HCT116 (cell line): ENCODE results near the gene RBL1. TPM values are rescaled to one million over a fixed set of nuclear protein-coding genes. Genes with fewer than 3 reads are reported as not detected.

ENCODE experiments used
- ATAC-seq: fragments of 200-7000 bp; cut with Tn5 transposase; 2 replicates; pipeline ENCODE4 v1.9.1; 2020; ENCODE audit warnings: mild to moderate bottlenecking, moderate library complexity
- BruUV-seq: library from RNA; stranded (reverse); fragments of 400-500 nt; replicated peaks from 2 replicates; lab custom pipeline; 2021; lab: Mats Ljungman, UMichigan
- CTCF ChIA-PET: fragments of 300-600 bp; sonication (Branson Sonifier 250); formaldehyde crosslinking; loops from one replicate; lab custom pipeline; 2021; ENCODE audit warnings: antibody characterized with exemption; lab: Charles Lee
- POLR2A ChIA-PET: fragments of 300-600, 350-600 bp; sonication (Branson Sonifier 250); formaldehyde crosslinking; loops from one replicate; lab custom pipeline; 2021; ENCODE audit warnings: antibody characterized with exemption; lab: Charles Lee
- RAD21 ChIA-PET, 2 experiments: fragments of 300-600 bp; sonication (Branson Sonifier 250); formaldehyde crosslinking; loops; one replicate each; lab custom pipeline; 2023; ENCODE audit warnings: low total read pairs in 2 of 2; ENCODE audit not compliant: uncharacterized antibody in 2 of 2, unreplicated experiment in 2 of 2, low non-redundant PET in 1 of 2; lab: Charles Lee
- DNase-seq: peaks from one replicate; pipeline ENCODE4 v3.0.0-alpha.2; 2010; ENCODE audit warnings: low read depth, low spot score
- H2AFZ ChIP-seq: fragments of 200-600 bp; shearing (Covaris generic), sonication (generic); 2 replicates; pipeline ENCODE4 v1.6.1; 2017; ENCODE audit warnings: low read depth, mixed run types, mixed read lengths, antibody characterized with exemption, low read length; ENCODE audit not compliant: poor library complexity, severe bottlenecking
- H3K27ac ChIP-seq: 2 replicates; pipeline ENCODE4 v1.5.1; 2012; ENCODE audit warnings: low read depth, low read length
- H3K27me3 ChIP-seq: fragments of 200-600 bp; sonication (generic); 2 replicates; pipeline ENCODE4 v1.6.1; 2016; ENCODE audit warnings: mixed run types, low read length, mixed read lengths; ENCODE audit not compliant: insufficient read depth
- H3K36me3 ChIP-seq, 2 experiments: fragments of 200-500 bp in 1 of 2; fragments of 200-600 bp in 1 of 2; sonication (Bioruptor generic) in 1 of 2; sonication (generic) in 1 of 2; 2 replicates each; pipeline versions ENCODE4 v1.5.1 to v1.6.1; 2014 to 2016; ENCODE audit warnings: low read length in 2 of 2, inconsistent platforms in 1 of 2, mixed read lengths in 1 of 2, mixed run types in 1 of 2; ENCODE audit not compliant: insufficient read depth in 2 of 2, control insufficient read depth in 1 of 2
- H3K4me1 ChIP-seq, 2 experiments: fragments of 200-600 bp in 1 of 2; sonication (generic) in 1 of 2; 2 replicates each; pipeline versions ENCODE4 v1.5.1 to v1.6.1; 2012 to 2017; ENCODE audit warnings: low read length in 2 of 2, inconsistent platforms in 1 of 2, mild to moderate bottlenecking in 1 of 2, mixed read lengths in 1 of 2, mixed run types in 1 of 2, moderate library complexity in 1 of 2; ENCODE audit not compliant: insufficient read depth in 2 of 2, control insufficient read depth in 1 of 2
- H3K4me2 ChIP-seq: fragments of 200-600 bp; sonication (generic); 2 replicates; pipeline ENCODE4 v1.6.1; 2017; ENCODE audit warnings: mixed run types, low read length, mixed read lengths
- H3K4me3 ChIP-seq, 2 experiments: fragments of 200-600 bp in 1 of 2; sonication (generic) in 1 of 2; replicated peaks in 1 of 2; 2 replicates each; pipeline ENCODE4 v1.5.1; 2011 to 2016; ENCODE audit warnings: low read length in 2 of 2, control low read depth in 1 of 2, low read depth in 1 of 2, mild to moderate bottlenecking in 1 of 2, mixed read lengths in 1 of 2, mixed run types in 1 of 2
- H3K79me2 ChIP-seq: fragments of 200-600 bp; sonication (generic); 2 replicates; pipeline ENCODE4 v1.6.1; 2017; ENCODE audit warnings: mild to moderate bottlenecking, mixed run types, low read length, moderate library complexity, mixed read lengths; ENCODE audit not compliant: insufficient read depth
- H3K9ac ChIP-seq: fragments of 200-600 bp; sonication (generic); 2 replicates; pipeline ENCODE4 v1.6.1; 2016; ENCODE audit warnings: low read length, mixed read lengths
- H3K9me2 ChIP-seq: fragments of 200-600 bp; sonication (generic), shearing (Covaris generic); 2 replicates; pipeline ENCODE4 v1.6.1; 2017; ENCODE audit warnings: mixed run types, mild to moderate bottlenecking, moderate library complexity; ENCODE audit not compliant: insufficient read depth
- H3K9me3 ChIP-seq, 2 experiments: fragments of 200-500 bp in 1 of 2; fragments of 200-600 bp in 1 of 2; sonication (Bioruptor generic) in 1 of 2; sonication (generic) in 1 of 2; 2 replicates each; pipeline ENCODE4 v1.6.1; 2014 to 2017; ENCODE audit warnings: low read length in 2 of 2, mixed read lengths in 2 of 2, inconsistent platforms in 1 of 2, low read depth in 1 of 2, mild to moderate bottlenecking in 1 of 2, mixed run types in 1 of 2, moderate library complexity in 1 of 2; ENCODE audit not compliant: control insufficient read depth in 1 of 2, insufficient read depth in 1 of 2
- H4K20me1 ChIP-seq: fragments of 200-600 bp; sonication (generic), shearing (Covaris generic); 2 replicates; pipeline ENCODE4 v1.6.1; 2017; ENCODE audit warnings: mixed run types, mild to moderate bottlenecking, moderate library complexity; ENCODE audit not compliant: insufficient read depth
- CEBPB ChIP-seq: IDR thresholded peaks from 2 replicates; pipeline ENCODE4 v1.6.1; 2012; ENCODE audit warnings: low read depth
- ELF1 ChIP-seq: IDR thresholded peaks from 2 replicates; pipeline ENCODE4 v1.6.1; 2012; ENCODE audit warnings: low read depth, borderline replicate concordance
- EZH2 ChIP-seq: fragments of 200-600 bp; sonication (generic); IDR thresholded peaks from 2 replicates; pipeline ENCODE4 v1.6.1; 2017; ENCODE audit warnings: antibody characterized with exemption, mixed run types
- EZH2phosphoT487 ChIP-seq: fragments of 200-600 bp; IDR thresholded peaks from 2 replicates; pipeline ENCODE4 v1.6.1; 2018; ENCODE audit warnings: antibody characterized with exemption, borderline replicate concordance
- FOSL1 ChIP-seq: IDR thresholded peaks from 2 replicates; pipeline ENCODE4 v1.6.1; 2012; ENCODE audit warnings: low read depth
- POLR2A ChIP-seq: IDR thresholded peaks from 2 replicates; pipeline ENCODE4 v1.7.0; 2011; ENCODE audit warnings: borderline replicate concordance; ENCODE audit not compliant: insufficient read depth, insufficient read length; ENCODE audit errors: extremely low read depth
- RAD21 ChIP-seq: IDR thresholded peaks from 2 replicates; pipeline ENCODE4 v1.6.1; 2012; ENCODE audit warnings: low read depth, mild to moderate bottlenecking
- REST ChIP-seq: IDR thresholded peaks from 2 replicates; pipeline ENCODE4 v1.6.1; 2012; ENCODE audit warnings: low read depth
- SP1 ChIP-seq: IDR thresholded peaks from 2 replicates; pipeline ENCODE4 v1.6.1; 2012; ENCODE audit warnings: low read depth
- intact Hi-C: fragments of 100-400 bp; cut with micrococcal nuclease; formaldehyde crosslinking; loops from 2 replicates; pipeline ENCODE4 v1.10.0; 2022
- total RNA-seq: library from RNA; stranded (reverse); gene quantifications from one replicate; pipeline ENCODE4 v1.2.1, GENCODE V29; 2021; ENCODE audit not compliant: unreplicated experiment
- TF ChIP-seq, protein P1 (sequence below), 3 experiments: fragments of 200-600 bp in 1 of 3; sonication (generic) in 1 of 3; IDR thresholded peaks in 2 of 3; conservative IDR thresholded peaks in 1 of 3; 2 replicates each; pipeline ENCODE4 v1.5.1; 2012 to 2017; ENCODE audit warnings: low read depth in 2 of 3, low read length in 2 of 3, antibody characterized with exemption in 1 of 3, borderline replicate concordance in 1 of 3, control low read depth in 1 of 3, mild to moderate bottlenecking in 1 of 3, mixed read lengths in 1 of 3, mixed run types in 1 of 3, moderate library complexity in 1 of 3; ENCODE audit not compliant: insufficient read depth in 1 of 3
- TF ChIP-seq, protein P2 (sequence below): IDR thresholded peaks from 2 replicates; pipeline ENCODE4 v1.6.1; 2011; ENCODE audit warnings: mild to moderate bottlenecking, low read length, moderate library complexity; ENCODE audit not compliant: insufficient replicate concordance; ENCODE audit errors: extremely low read depth
- TF ChIP-seq, protein P3 (sequence below): IDR thresholded peaks from 2 replicates; pipeline ENCODE4 v1.6.1; 2012

RBL1 gene
- total RNA-seq, 1 experiment from 2014 or later = 16.9 TPM

DNA sequence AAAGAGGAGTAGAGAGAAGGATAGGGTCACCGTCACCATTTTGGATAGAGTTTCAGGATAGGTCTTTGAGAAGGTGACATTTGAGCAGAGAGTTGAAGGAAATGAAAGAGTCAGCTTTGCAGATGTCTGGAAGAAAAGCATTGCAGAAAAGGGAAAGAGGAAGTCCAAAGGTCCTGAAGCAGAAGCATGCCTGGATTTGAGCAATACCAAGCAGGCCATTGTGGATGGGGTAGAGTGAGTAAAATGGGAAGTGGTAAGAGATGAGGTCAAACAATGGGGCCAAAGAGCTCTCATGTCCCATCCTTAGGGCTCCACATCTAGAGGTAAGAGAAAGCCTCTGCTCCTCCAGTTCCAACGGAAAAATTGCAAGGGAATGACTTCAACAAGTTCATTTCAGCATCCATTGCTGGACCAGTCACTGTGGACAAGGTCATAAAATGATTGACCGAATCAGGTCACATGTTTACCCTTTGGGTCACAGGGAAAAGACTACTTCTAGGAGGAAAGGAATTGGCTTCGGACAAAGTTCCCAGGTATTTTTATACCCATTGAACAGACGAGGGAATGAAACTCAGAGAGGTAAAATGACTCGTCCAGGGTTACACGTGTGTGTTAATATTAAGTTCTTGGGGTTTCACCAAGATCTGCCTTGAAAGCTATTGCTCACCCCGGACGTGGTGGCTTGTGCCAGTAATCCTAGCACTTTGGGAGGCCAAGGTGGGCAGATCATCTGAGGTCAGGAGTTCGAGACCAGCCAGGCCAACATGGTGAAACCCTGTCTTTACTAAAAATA lies 137.7 kb downstream of the RBL1 start:
- POLR2A ChIA-PET = no interaction called here
- no peaks in the 10 kb centered on the region for H3K4me1 ChIP-seq
- intact Hi-C loops = no loop called here
- no peaks in the 10 kb centered on the region for H3K27me3 ChIP-seq
- no peak for TF ChIP-seq EZH2phosphoT487
- TF ChIP-seq, protein P1, sequence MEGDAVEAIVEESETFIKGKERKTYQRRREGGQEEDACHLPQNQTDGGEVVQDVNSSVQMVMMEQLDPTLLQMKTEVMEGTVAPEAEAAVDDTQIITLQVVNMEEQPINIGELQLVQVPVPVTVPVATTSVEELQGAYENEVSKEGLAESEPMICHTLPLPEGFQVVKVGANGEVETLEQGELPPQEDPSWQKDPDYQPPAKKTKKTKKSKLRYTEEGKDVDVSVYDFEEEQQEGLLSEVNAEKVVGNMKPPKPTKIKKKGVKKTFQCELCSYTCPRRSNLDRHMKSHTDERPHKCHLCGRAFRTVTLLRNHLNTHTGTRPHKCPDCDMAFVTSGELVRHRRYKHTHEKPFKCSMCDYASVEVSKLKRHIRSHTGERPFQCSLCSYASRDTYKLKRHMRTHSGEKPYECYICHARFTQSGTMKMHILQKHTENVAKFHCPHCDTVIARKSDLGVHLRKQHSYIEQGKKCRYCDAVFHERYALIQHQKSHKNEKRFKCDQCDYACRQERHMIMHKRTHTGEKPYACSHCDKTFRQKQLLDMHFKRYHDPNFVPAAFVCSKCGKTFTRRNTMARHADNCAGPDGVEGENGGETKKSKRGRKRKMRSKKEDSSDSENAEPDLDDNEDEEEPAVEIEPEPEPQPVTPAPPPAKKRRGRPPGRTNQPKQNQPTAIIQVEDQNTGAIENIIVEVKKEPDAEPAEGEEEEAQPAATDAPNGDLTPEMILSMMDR (IDR thresholded peaks at IDR 0.05 in 2 of 3, conservative IDR thresholded peaks at IDR 0.05 in 1 of 3; ENCODE audit: borderline replicate concordance in 1 of 3, insufficient read depth in 1 of 3, low read depth in 2 of 3, low read length in 2 of 3) = no peak
- H3K36me3 ChIP-seq = no peaks in the 10 kb centered on the region
- H3K79me2 ChIP-seq = no peaks in the 10 kb centered on the region
- H3K27ac ChIP-seq = no peak overlapping the region
- peaks cover 4 to 5% of the 10 kb centered on the region in 2 experiments; a peak in 1 of 4 replicates for H3K9me3 ChIP-seq
- ATAC-seq = no peak
- no peak overlapping the region for H3K4me3 ChIP-seq
- no peak overlapping the region for H2AFZ ChIP-seq
- DNase-seq = no peak
- no peaks in the 10 kb centered on the region for H4K20me1 ChIP-seq
- no peak overlapping the region for H3K4me2 ChIP-seq
- RAD21 ChIA-PET = no interaction called here
- CTCF ChIA-PET = no interaction called here
- H3K9me2 ChIP-seq = no peaks in the 10 kb centered on the region
- BruUV-seq = no TSS peak
- H3K9ac ChIP-seq = no peak overlapping the region

DNA sequence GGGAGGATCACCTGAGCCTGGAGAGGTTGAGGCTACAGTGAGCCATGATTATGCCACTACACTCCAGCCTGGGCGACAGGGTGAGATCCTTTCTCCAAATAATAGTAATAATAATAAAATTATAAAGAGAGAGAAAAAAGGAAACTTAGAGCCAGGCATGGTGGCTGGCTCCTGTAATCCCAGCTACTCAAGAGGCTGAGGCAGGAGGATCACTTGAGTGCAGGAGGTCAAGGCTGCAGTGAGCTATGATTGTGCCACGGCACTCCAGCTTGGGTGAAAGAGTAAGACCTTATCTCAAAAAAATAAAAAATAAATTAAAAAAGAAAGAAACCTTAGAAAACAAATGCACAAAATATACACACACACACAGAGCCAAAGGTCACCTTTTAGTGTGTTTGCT lies 139.1 kb downstream of the RBL1 start:
- H3K9ac ChIP-seq = no peak overlapping the region
- H3K4me1 ChIP-seq = peaks cover 6 to 7% of the 10 kb centered on the region in 2 experiments; a peak in 3 of 4 replicates
- H3K9me3 ChIP-seq = no peaks in the 10 kb centered on the region
- H3K4me3 ChIP-seq = no peak overlapping the region
- DNase-seq (no peak), ATAC-seq (no peak)
- H3K27me3 ChIP-seq = no peaks in the 10 kb centered on the region
- H3K9me2 ChIP-seq = no peaks in the 10 kb centered on the region
- POLR2A ChIA-PET = no interaction called here
- no peaks in the 10 kb centered on the region for H3K36me3 ChIP-seq
- H3K4me2 ChIP-seq = no peak overlapping the region
- no peaks in the 10 kb centered on the region for H4K20me1 ChIP-seq
- CTCF ChIA-PET = no interaction called here
- no TSS peak for BruUV-seq
- RAD21 ChIA-PET = no interaction called here
- no peaks in the 10 kb centered on the region for H3K79me2 ChIP-seq
- intact Hi-C loops = no loop called here
- H2AFZ ChIP-seq = no peak overlapping the region
- no peak overlapping the region for H3K27ac ChIP-seq
- no peak for TF ChIP-seq RAD21
- TF ChIP-seq, protein P2, sequence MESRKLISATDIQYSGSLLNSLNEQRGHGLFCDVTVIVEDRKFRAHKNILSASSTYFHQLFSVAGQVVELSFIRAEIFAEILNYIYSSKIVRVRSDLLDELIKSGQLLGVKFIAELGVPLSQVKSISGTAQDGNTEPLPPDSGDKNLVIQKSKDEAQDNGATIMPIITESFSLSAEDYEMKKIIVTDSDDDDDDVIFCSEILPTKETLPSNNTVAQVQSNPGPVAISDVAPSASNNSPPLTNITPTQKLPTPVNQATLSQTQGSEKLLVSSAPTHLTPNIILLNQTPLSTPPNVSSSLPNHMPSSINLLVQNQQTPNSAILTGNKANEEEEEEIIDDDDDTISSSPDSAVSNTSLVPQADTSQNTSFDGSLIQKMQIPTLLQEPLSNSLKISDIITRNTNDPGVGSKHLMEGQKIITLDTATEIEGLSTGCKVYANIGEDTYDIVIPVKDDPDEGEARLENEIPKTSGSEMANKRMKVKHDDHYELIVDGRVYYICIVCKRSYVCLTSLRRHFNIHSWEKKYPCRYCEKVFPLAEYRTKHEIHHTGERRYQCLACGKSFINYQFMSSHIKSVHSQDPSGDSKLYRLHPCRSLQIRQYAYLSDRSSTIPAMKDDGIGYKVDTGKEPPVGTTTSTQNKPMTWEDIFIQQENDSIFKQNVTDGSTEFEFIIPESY = no peak
- TF ChIP-seq POLR2A = no peak
- no peak for TF ChIP-seq EZH2
- no peak for TF ChIP-seq FOSL1
- no peak for TF ChIP-seq CEBPB
- TF ChIP-seq ELF1 = no peak
- TF ChIP-seq SP1 = no peak
- TF ChIP-seq REST = no peak
- TF ChIP-seq, protein P3, sequence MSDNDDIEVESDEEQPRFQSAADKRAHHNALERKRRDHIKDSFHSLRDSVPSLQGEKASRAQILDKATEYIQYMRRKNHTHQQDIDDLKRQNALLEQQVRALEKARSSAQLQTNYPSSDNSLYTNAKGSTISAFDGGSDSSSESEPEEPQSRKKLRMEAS = no peak
